HepG2 (cell line): ENCODE results near the gene FAM228A.

Experiments
- ETV6 ChIP-seq: sonication (generic); formaldehyde crosslinking; conservative IDR thresholded peaks from 2 replicates; pipeline ENCODE4 v1.4.0; 2020; ENCODE audit warnings: missing genetic modification reagents
- FOSL1 ChIP-seq: sonication (generic); formaldehyde crosslinking; IDR thresholded peaks from 2 replicates; pipeline ENCODE4 v1.9.0; 2021; ENCODE audit warnings: missing genetic modification reagents, borderline replicate concordance
- SMAD3 ChIP-seq: sonication (generic); formaldehyde crosslinking; IDR thresholded peaks from 2 replicates; pipeline ENCODE4 v1.4.0; 2020; ENCODE audit warnings: missing genetic modification reagents
- SMC3 ChIP-seq: IDR thresholded peaks from 2 replicates; pipeline ENCODE4 v1.6.1; 2011; ENCODE audit warnings: low read length, improper control_type of control experiment
- SMYD3 ChIP-seq: sonication (generic); formaldehyde crosslinking; IDR thresholded peaks from 2 replicates; pipeline ENCODE4 v1.8.1; 2023; ENCODE audit warnings: mild to moderate bottlenecking, missing genetic modification reagents
- TAF1 ChIP-seq: sonication (generic); formaldehyde crosslinking; IDR thresholded peaks from 2 replicates; pipeline ENCODE4 v1.4.0; 2020; ENCODE audit warnings: missing genetic modification reagents
- TF ChIP-seq, protein P1 (sequence below): sonication (generic); formaldehyde crosslinking; IDR thresholded peaks from 2 replicates; pipeline ENCODE4 v1.5.0; 2020; ENCODE audit warnings: mild to moderate bottlenecking, missing genetic modification reagents, moderate library complexity

DNA sequence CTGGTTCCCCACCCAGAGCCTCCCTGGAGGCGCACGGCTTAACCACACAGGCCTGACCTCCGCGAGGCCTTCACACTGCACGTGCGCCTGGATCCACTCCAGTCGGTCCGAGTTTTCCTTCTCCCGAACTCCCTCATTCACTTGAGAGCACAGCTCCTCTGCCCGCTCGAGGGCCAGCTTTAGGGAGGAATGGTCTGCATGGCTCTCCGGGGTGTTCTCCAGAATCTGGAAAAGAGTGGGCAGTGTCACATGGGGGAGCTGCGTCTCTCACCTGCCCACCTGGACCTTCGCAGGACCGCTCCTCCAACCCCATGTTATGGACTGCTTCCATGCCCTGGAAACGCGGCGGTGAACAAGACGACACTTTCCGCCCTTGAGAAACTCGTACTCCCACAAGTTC is 35.9 kb downstream of the FAM228A start:
- no peak for TF ChIP-seq TAF1 (CRISPR knock-in tag)
- TF ChIP-seq, protein P1, sequence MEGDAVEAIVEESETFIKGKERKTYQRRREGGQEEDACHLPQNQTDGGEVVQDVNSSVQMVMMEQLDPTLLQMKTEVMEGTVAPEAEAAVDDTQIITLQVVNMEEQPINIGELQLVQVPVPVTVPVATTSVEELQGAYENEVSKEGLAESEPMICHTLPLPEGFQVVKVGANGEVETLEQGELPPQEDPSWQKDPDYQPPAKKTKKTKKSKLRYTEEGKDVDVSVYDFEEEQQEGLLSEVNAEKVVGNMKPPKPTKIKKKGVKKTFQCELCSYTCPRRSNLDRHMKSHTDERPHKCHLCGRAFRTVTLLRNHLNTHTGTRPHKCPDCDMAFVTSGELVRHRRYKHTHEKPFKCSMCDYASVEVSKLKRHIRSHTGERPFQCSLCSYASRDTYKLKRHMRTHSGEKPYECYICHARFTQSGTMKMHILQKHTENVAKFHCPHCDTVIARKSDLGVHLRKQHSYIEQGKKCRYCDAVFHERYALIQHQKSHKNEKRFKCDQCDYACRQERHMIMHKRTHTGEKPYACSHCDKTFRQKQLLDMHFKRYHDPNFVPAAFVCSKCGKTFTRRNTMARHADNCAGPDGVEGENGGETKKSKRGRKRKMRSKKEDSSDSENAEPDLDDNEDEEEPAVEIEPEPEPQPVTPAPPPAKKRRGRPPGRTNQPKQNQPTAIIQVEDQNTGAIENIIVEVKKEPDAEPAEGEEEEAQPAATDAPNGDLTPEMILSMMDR (CRISPR knock-in tag) = no peak
- no peak for TF ChIP-seq SMYD3 (CRISPR knock-in tag)
- TF ChIP-seq FOSL1 (CRISPR knock-in tag) = no peak
- TF ChIP-seq SMAD3 = no peak
- TF ChIP-seq SMC3 = no peak
- TF ChIP-seq ETV6 (CRISPR knock-in tag) = no peak
